ENCODE results near the gene TIMM17B.

TIMM17B gene

GRCh38 chrX:48897625-48898306 lies at the start of gene TIMM17B, which contains the start of gene PQBP1:
Gene TIMM17B (minus strand): TSS chrX:48897768. CDS start chrX:48897749, 19 bp downstream.
Gene PQBP1 (plus strand): TSS chrX:48897930. CDS start chrX:48898510, 580 bp downstream.
- peak; percentile 93 for DNase-seq

GRCh38 chrX:48945517-48946348 lies 48.2 kb upstream of the TIMM17B start:
- DNase-seq, result peak; percentile 60

GRCh38 chrX:48942895-48943294 lies 45.3 kb upstream of the TIMM17B start:
- DNase-seq, result peak; percentile 45

GRCh38 chrX:48940404-48940955 lies 42.9 kb upstream of the TIMM17B start:
- peak; percentile 63 for DNase-seq

GRCh38 chrX:48939524-48940228 lies 42.1 kb upstream of the TIMM17B start:
- DNase-seq, result peak; percentile 34

- DNase-seq, result peak; percentile 90
These were observed 41.3 kb upstream of the TIMM17B start for GRCh38 chrX:48938721-48939425.

- peak; percentile 95 for DNase-seq
These were observed 39.7 kb upstream of the TIMM17B start for GRCh38 chrX:48937054-48937907.

GRCh38 chrX:48936429-48937053 lies 39.0 kb upstream of the TIMM17B start:
- peak; percentile 21 for DNase-seq

GRCh38 chrX:48935301-48935670 lies 37.7 kb upstream of the TIMM17B start:
- DNase-seq, result no peak

GRCh38 chrX:48934581-48935300 lies 37.2 kb upstream of the TIMM17B start:
- peak; percentile 37 for DNase-seq

- DNase-seq, result peak; percentile 46
These were observed 36.2 kb upstream of the TIMM17B start for GRCh38 chrX:48933757-48934156.

- no peak for DNase-seq
These were observed 30.3 kb upstream of the TIMM17B start for GRCh38 chrX:48927736-48928382.

- no peak for DNase-seq
These were observed 29.6 kb upstream of the TIMM17B start for GRCh38 chrX:48927123-48927522.

- no peak for DNase-seq
These were observed 26.7 kb upstream of the TIMM17B start for GRCh38 chrX:48924270-48924669.

GRCh38 chrX:48923771-48924170 lies 26.2 kb upstream of the TIMM17B start:
- DNase-seq, result no peak

- no peak for DNase-seq
These were observed 23.1 kb upstream of the TIMM17B start for GRCh38 chrX:48920718-48921104.

GRCh38 chrX:48919947-48920717 lies 22.6 kb upstream of the TIMM17B start:
- peak; percentile 57 for DNase-seq

GRCh38 chrX:48919360-48919841 lies 21.8 kb upstream of the TIMM17B start:
- DNase-seq, result peak; percentile 41

Measured in activated CD4-positive, alpha-beta T cell treated with anti-CD3 and anti-CD28 coated beads, Interleukin-2, amount 50 U/mL, for 16 hours (primary cell).